ENCODE data around the gene EPAS1.

EPAS1 gene

GRCh38 chr2:46384457-46384815 is 87.2 kb downstream of the EPAS1 start:
- DNase-seq (ENCODE audit: low read depth) = no peak
- no peak for TF ChIP-seq CTCF (IDR thresholded peaks at IDR 0.05; ENCODE audit: insufficient read depth, low read depth, low read length, missing control alignments)
- H3K4me3 ChIP-seq (ENCODE audit: low read length) = no peak overlapping the region

- no peak overlapping the region for H3K4me3 ChIP-seq (ENCODE audit: low read length)
- TF ChIP-seq CTCF (IDR thresholded peaks at IDR 0.05; ENCODE audit: insufficient read depth, low read depth, low read length, missing control alignments) = no peak
- peak; percentile 91 for DNase-seq (ENCODE audit: low read depth)
These were observed 88.8 kb downstream of the EPAS1 start for GRCh38 chr2:46385786-46386577.

GRCh38 chr2:46386763-46387162 is 89.6 kb downstream of the EPAS1 start:
- no peak for DNase-seq (ENCODE audit: low read depth)
- no peak for TF ChIP-seq CTCF (IDR thresholded peaks at IDR 0.05; ENCODE audit: insufficient read depth, low read depth, low read length, missing control alignments)
- no peak overlapping the region for H3K4me3 ChIP-seq (ENCODE audit: low read length)

- TF ChIP-seq CTCF (IDR thresholded peaks at IDR 0.05; ENCODE audit: insufficient read depth, low read depth, low read length, missing control alignments) = no peak
- no peak for DNase-seq (ENCODE audit: low read depth)
- no peak overlapping the region for H3K4me3 ChIP-seq (ENCODE audit: low read length)
These were observed 90.1 kb downstream of the EPAS1 start for GRCh38 chr2:46387292-46387691.

- no peak for DNase-seq (ENCODE audit: low read depth)
- no peak for TF ChIP-seq CTCF (IDR thresholded peaks at IDR 0.05; ENCODE audit: insufficient read depth, low read depth, low read length, missing control alignments)
- no peak overlapping the region for H3K4me3 ChIP-seq (ENCODE audit: low read length)
These were observed 90.8 kb downstream of the EPAS1 start for GRCh38 chr2:46387886-46388515.

- DNase-seq (ENCODE audit: low read depth) = no peak
- no peak for TF ChIP-seq CTCF (IDR thresholded peaks at IDR 0.05; ENCODE audit: insufficient read depth, low read depth, low read length, missing control alignments)
- no peak overlapping the region for H3K4me3 ChIP-seq (ENCODE audit: low read length)
These were observed 91.7 kb downstream of the EPAS1 start for GRCh38 chr2:46388881-46389280.

Data from epithelial cell of esophagus (primary cell).